Fibroblast of mammary gland (primary cell): ENCODE data around the gene ITPK1.

Experiments used
- DNase-seq: peaks from one replicate; pipeline ENCODE4 v3.0.0-alpha.2; 2010; ENCODE audit warnings: low read depth
- H3K4me3 ChIP-seq: 2 replicates; pipeline ENCODE4 v1.5.1; 2011; ENCODE audit warnings: low read depth, mild to moderate bottlenecking, low read length, moderate library complexity; ENCODE audit not compliant: control insufficient read depth
- CTCF ChIP-seq: conservative IDR thresholded peaks from 2 replicates; pipeline ENCODE4 v1.5.1; 2011; ENCODE audit warnings: low read depth, low read length, inconsistent platforms; ENCODE audit not compliant: control insufficient read depth, insufficient read depth

ITPK1 gene

GRCh38 chr14:93126111-93126510, 10.4 kb upstream of the ITPK1 start:
- TF ChIP-seq CTCF = no peak
- DNase-seq = no peak

DNA sequence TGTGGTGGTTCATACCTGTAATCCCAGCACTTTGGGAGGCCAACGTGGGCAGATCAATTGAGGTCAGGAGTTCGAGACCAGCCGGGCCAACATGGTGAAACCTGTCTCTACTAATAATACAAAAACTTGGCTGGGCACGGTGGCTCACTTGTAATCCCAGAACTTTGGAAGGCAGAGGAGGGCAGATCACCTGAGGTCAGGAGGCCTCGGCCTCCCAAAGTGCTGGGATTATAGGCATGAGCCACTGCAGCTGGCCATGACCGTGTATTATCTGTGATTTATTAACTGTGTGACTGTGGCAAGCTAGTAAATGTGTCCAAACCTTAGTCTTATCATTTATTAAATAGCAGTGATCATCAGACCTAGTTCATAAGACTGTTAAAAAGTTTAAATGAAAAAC, 7.1 kb upstream of the ITPK1 start:
- no peak for TF ChIP-seq CTCF
- H3K4me3 ChIP-seq = no peak overlapping the region
- no peak for DNase-seq

More at GRCh38 chr14:93126111-93126510, 10.4 kb upstream of the ITPK1 start:
- H3K4me3 ChIP-seq = no peak overlapping the region

DNA sequence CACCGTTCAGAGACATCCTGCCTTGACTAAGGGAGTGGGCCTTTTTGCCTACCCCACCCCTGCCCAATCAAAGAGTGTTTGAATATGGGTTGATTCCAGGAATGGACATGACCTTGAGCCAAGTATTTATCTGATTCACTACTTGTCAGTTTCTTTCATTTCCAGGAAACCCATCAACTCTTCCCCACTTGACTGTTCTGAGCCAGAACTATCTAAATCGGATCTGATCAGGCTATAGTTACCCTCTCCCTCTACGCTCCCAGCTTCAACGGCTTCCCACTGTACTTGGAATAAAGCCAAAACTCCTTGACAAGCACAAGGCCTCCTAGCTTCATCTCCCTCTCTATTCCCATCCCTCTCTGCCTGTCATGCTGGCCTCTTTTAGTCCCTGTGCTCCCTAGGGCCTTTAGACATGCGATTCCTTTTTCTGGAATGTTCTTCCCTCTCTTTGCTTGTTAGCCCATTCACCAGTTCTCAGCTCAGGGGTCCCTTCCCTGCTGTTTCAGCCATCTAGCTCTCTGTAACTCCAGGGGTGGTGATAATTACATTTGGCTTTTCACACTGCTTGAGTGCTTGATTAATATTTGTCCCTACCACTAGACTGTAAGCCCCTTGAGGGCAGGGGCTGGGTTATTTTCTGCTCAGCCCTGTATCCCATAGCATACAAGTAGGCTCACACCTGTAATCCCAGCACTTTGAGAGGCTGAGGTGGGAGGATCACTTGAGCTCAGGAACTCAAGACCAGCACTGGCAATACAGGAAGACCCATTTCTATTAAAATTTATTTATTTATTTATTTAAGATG, 5.5 kb upstream of the ITPK1 start:
- no peak overlapping the region for H3K4me3 ChIP-seq
- peak; percentile 16 for DNase-seq
- TF ChIP-seq CTCF = no peak

DNA sequence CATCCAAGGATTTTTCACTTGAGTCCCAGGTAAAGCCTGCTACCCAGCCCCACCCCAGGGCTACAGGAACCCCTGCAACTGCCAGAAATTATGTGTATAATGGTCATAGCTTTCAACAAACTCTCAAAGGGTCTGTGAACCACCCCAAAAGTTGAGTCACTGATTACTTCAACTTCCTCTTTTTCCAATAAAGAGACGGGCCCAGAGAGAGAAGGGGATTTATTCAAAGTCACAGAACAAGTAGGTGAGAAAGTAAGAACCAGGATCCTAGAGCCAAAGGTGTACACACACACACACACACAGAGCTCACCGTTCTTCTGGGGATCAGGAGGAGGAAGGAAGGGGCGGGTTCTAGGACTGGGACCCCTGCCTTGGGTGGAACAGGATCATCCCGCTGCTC, 4.8 kb upstream of the ITPK1 start:
- no peak for DNase-seq
- no peak overlapping the region for H3K4me3 ChIP-seq
- TF ChIP-seq CTCF = no peak

DNA sequence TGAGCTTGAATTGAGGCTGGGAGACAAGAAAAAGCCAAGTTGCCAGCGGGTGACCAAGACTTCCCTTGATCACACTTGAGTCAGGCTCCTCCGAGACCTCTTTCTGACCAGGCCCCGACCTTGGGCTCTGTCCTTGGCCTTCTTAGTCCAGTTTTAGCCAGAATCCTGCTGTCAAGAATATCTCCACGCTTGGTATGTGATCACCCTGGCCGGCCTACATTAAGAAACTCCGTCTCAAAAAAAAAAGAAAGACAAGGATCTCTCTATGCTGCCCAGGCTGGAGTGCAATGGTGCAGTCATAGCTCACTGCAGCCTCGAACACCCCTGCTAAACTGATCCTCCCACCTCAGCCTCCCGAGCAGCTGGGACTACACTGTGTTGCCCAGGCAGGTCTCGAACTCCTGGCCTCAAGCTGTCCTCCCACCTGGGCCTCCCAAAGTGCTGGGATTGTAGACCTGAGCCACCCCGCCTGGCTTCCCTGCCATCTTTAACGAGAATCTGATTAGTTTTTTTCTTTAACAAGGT, 1.0 kb upstream of the ITPK1 start:
- H3K4me3 ChIP-seq = no peak overlapping the region
- peak; percentile 4 for DNase-seq
- no peak for TF ChIP-seq CTCF

GRCh38 chr14:93115069-93115820, 480 bp downstream of the ITPK1 start:
- peak overlapping the region; percentile 62 for H3K4me3 ChIP-seq
- peak; percentile 72 for DNase-seq
- no peak for TF ChIP-seq CTCF
